GM12878 (cell line): Measurements from ENCODE around the gene RBBP6. TPM values are rescaled to one million over a fixed set of nuclear protein-coding genes. Genes with fewer than 3 reads are reported as not detected.

ENCODE experiments used
- ATF7 ChIP-seq: fragments of 450-650 bp; IDR thresholded peaks from 2 replicates; pipeline ENCODE4 v1.6.1; 2016; ENCODE audit warnings: low read depth, mild to moderate bottlenecking
- BACH1 ChIP-seq: fragments of 450-650 bp; IDR thresholded peaks from 2 replicates; pipeline ENCODE4 v1.6.1; 2017; ENCODE audit warnings: mild to moderate bottlenecking, borderline replicate concordance
- CHD2 ChIP-seq: IDR thresholded peaks from 2 replicates; pipeline ENCODE4 v1.6.1; 2011; ENCODE audit warnings: low read depth, low read length, improper control_type of control experiment, borderline replicate concordance
- CREB1 ChIP-seq: IDR thresholded peaks from 2 replicates; pipeline ENCODE4 v1.6.1; 2012; ENCODE audit warnings: low read depth, mild to moderate bottlenecking, inconsistent platforms
- EGR1 ChIP-seq, 2 experiments: IDR thresholded peaks; 1 replicate in 1 of 2; 2 replicates in 1 of 2; pipeline ENCODE4 v1.6.1; 2011 to 2012; ENCODE audit warnings: low read depth in 2 of 2, low read length in 2 of 2, borderline replicate concordance in 1 of 2, mild to moderate bottlenecking in 1 of 2, moderate library complexity in 1 of 2
- EP300 ChIP-seq, 2 experiments: fragments of 150-350 bp in 1 of 2; IDR thresholded peaks; 2 replicates each; pipeline ENCODE4 v1.6.1; 2011 to 2012; ENCODE audit warnings: low read depth in 2 of 2, low read length in 2 of 2, borderline replicate concordance in 1 of 2, improper control_type of control experiment in 1 of 2, inconsistent platforms in 1 of 2; ENCODE audit not compliant: control insufficient read depth in 1 of 2
- IRF4 ChIP-seq: IDR thresholded peaks from 2 replicates; pipeline ENCODE4 v1.6.1; 2011; ENCODE audit warnings: low read depth, low read length
- JUNB ChIP-seq: IDR thresholded peaks from 2 replicates; pipeline ENCODE4 v1.6.1; 2016; ENCODE audit warnings: antibody characterized with exemption, mild to moderate bottlenecking
- MEF2A ChIP-seq: IDR thresholded peaks from 2 replicates; pipeline ENCODE4 v1.6.1; 2011; ENCODE audit warnings: low read depth, mild to moderate bottlenecking, low read length, moderate library complexity; ENCODE audit not compliant: insufficient read depth
- MTA3 ChIP-seq: IDR thresholded peaks from 2 replicates; pipeline ENCODE4 v1.6.1; 2012; ENCODE audit warnings: low read length, inconsistent platforms, borderline replicate concordance
- NR2C1 ChIP-seq: fragments of 450-650 bp; IDR thresholded peaks from 2 replicates; pipeline ENCODE4 v1.6.1; 2017; ENCODE audit warnings: antibody characterized with exemption, mild to moderate bottlenecking, moderate library complexity
- NR2C2 ChIP-seq: IDR thresholded peaks from 2 replicates; pipeline ENCODE4 v1.6.1; 2011; ENCODE audit warnings: borderline replicate concordance, low read depth; ENCODE audit not compliant: control insufficient read depth, insufficient read length
- PML ChIP-seq: IDR thresholded peaks from 2 replicates; pipeline ENCODE4 v1.6.1; 2012; ENCODE audit warnings: low read length, inconsistent platforms
- RELA ChIP-seq: fragments of 450-650 bp; IDR thresholded peaks from 2 replicates; pipeline ENCODE4 v1.8.0; 2014; ENCODE audit warnings: borderline replicate concordance; ENCODE audit not compliant: partially characterized antibody
- SIN3A ChIP-seq: IDR thresholded peaks from 2 replicates; pipeline ENCODE4 v1.6.1; 2012; ENCODE audit warnings: low read depth, low read length, improper control_type of control experiment
- SREBF1 ChIP-seq: IDR thresholded peaks from 2 replicates; pipeline ENCODE4 v1.6.1; 2012; ENCODE audit warnings: mild to moderate bottlenecking, low read length
- STAT1 ChIP-seq: fragments of 450-650 bp; conservative IDR thresholded peaks from 2 replicates; pipeline ENCODE4 v1.6.1; 2014; ENCODE audit warnings: antibody characterized with exemption, mild to moderate bottlenecking
- ZBED1 ChIP-seq: IDR thresholded peaks from 2 replicates; pipeline ENCODE4 v1.6.1; 2016; ENCODE audit warnings: borderline replicate concordance
- ZNF217 ChIP-seq: fragments of 450-650 bp; IDR thresholded peaks from 2 replicates; pipeline ENCODE4 v1.6.1; 2017; ENCODE audit warnings: antibody characterized with exemption, mild to moderate bottlenecking
- ZZZ3 ChIP-seq: IDR thresholded peaks from 2 replicates; pipeline ENCODE4 v1.6.1; 2011; ENCODE audit warnings: low read depth; ENCODE audit not compliant: control insufficient read depth, insufficient read length
- polyA plus RNA-seq, 11 experiments: library from polyadenylated mRNA; depleted of rRNA in 4 of 11; unstranded in 6 of 11; stranded (reverse) in 5 of 11; fragments of >200 nt; fragmentation: Nextera tagmentation in 4 of 11; fragmentation: Illumina TruSeq in 1 of 11; extraction: Ambion mirVana in 4 of 11; extraction: Trizol in 1 of 11; gene quantifications; 1 replicate in 1 of 11; 2 replicates in 10 of 11; pipeline versions ENCODE4 v1.2.1 to v1.2.3, GENCODE V29; 2011 to 2016; ENCODE audit warnings: inconsistent platforms in 2 of 11, missing spikeins in 2 of 11, low read depth in 1 of 11
- total RNA-seq, 4 experiments: library from RNA; depleted of rRNA in 3 of 4; stranded (reverse); fragments of >200 nt in 3 of 4; fragmentation: Illumina TruSeq in 1 of 4; extraction: Trizol in 1 of 4; gene quantifications; 2 replicates each; pipeline versions ENCODE4 v1.2.1 to v1.2.3, GENCODE V29; 2013 to 2021
- TF ChIP-seq, protein P1 (sequence below): IDR thresholded peaks from 2 replicates; pipeline ENCODE4 v1.6.1; 2012; ENCODE audit warnings: low read depth, low read length, improper control_type of control experiment
- TF ChIP-seq, protein P2 (sequence below): fragments of 150-350 bp; IDR thresholded peaks from 2 replicates; pipeline ENCODE4 v1.6.1; 2016; ENCODE audit warnings: low read depth, low read length
- TF ChIP-seq, protein P3 (sequence below): IDR thresholded peaks from 2 replicates; pipeline ENCODE4 v1.6.1; 2011; ENCODE audit warnings: low read depth, mild to moderate bottlenecking, low read length, moderate library complexity, borderline replicate concordance; ENCODE audit errors: extremely low read depth
- TF ChIP-seq, protein P4 (sequence below): fragments of 450-650 bp; IDR thresholded peaks from 2 replicates; pipeline ENCODE4 v1.6.1; 2017; ENCODE audit warnings: low read depth, mild to moderate bottlenecking, moderate library complexity

The RBBP6 gene
- total and polyA plus RNA-seq, 10 of the 15 experiments (the other 5 are each of a cell fraction or from before 2014, with no cell fraction given), result 16.9 to 80.2 (median 36.5) TPM

DNA sequence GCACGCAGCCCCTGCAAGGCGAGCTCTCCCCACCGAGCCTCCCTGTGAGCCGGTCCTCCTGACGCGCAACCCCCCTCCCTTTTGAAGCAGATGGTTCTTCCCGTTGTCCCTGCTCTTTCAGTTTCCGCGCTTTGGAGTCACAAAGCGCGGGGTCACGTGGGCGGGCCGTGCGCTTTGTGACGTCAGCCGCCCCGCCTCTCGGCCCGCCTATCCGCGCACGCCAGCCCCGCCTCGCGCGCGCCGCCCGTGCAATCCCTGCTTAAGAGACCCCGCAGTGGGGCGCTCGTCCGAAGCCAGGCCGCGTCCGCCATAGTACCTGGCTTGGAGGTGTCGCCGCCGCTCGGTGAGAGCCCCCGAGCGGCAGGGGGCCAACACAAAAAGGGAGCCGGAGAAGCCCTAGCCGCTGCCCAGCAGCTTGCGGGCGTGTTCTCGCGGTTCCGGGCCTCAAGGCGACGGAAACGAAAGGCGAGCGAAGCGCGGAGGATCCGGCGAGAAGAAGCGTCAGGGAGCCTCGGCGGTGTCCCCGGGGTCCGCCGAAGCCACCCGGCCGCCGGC, at the start of gene RBBP6 (continued):
- TF ChIP-seq RELA, result peak; percentile 89
- no peak for TF ChIP-seq NR2C2
- TF ChIP-seq ZZZ3, result no peak
- TF ChIP-seq, protein P1, sequence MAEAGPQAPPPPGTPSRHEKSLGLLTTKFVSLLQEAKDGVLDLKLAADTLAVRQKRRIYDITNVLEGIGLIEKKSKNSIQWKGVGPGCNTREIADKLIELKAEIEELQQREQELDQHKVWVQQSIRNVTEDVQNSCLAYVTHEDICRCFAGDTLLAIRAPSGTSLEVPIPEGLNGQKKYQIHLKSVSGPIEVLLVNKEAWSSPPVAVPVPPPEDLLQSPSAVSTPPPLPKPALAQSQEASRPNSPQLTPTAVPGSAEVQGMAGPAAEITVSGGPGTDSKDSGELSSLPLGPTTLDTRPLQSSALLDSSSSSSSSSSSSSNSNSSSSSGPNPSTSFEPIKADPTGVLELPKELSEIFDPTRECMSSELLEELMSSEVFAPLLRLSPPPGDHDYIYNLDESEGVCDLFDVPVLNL, result peak; percentile 72
- TF ChIP-seq EP300 (IDR thresholded peaks at IDR 0.05; ENCODE audit: borderline replicate concordance in 1 of 2, control insufficient read depth in 1 of 2, low read depth in 2 of 2, low read length in 2 of 2), result no peak
- no peak for TF ChIP-seq ZNF217
- peak; percentile 49 for TF ChIP-seq BACH1
- no peak for TF ChIP-seq IRF4
- TF ChIP-seq, protein P2, sequence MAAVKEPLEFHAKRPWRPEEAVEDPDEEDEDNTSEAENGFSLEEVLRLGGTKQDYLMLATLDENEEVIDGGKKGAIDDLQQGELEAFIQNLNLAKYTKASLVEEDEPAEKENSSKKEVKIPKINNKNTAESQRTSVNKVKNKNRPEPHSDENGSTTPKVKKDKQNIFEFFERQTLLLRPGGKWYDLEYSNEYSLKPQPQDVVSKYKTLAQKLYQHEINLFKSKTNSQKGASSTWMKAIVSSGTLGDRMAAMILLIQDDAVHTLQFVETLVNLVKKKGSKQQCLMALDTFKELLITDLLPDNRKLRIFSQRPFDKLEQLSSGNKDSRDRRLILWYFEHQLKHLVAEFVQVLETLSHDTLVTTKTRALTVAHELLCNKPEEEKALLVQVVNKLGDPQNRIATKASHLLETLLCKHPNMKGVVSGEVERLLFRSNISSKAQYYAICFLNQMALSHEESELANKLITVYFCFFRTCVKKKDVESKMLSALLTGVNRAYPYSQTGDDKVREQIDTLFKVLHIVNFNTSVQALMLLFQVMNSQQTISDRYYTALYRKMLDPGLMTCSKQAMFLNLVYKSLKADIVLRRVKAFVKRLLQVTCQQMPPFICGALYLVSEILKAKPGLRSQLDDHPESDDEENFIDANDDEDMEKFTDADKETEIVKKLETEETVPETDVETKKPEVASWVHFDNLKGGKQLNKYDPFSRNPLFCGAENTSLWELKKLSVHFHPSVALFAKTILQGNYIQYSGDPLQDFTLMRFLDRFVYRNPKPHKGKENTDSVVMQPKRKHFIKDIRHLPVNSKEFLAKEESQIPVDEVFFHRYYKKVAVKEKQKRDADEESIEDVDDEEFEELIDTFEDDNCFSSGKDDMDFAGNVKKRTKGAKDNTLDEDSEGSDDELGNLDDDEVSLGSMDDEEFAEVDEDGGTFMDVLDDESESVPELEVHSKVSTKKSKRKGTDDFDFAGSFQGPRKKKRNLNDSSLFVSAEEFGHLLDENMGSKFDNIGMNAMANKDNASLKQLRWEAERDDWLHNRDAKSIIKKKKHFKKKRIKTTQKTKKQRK, result no peak
- no peak for TF ChIP-seq MTA3
- peak; percentile 84 for TF ChIP-seq SREBF1
- TF ChIP-seq, protein P3, sequence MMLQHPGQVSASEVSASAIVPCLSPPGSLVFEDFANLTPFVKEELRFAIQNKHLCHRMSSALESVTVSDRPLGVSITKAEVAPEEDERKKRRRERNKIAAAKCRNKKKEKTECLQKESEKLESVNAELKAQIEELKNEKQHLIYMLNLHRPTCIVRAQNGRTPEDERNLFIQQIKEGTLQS, result peak; percentile 41; the same call in 1 of the 2 replicates
- TF ChIP-seq EGR1 (IDR thresholded peaks at IDR 0.05; ENCODE audit: borderline replicate concordance in 1 of 2, low read depth in 2 of 2, low read length in 2 of 2), result peak; percentile 5 to 39; a peak in 1 of 3 replicates
- TF ChIP-seq MEF2A, result 0 out of 2 replicates have a peak, but pooled peaks have one; percentile 42
- 0 out of 2 replicates have a peak, but pooled peaks have one; percentile 12 for TF ChIP-seq CHD2
- TF ChIP-seq, protein P4, sequence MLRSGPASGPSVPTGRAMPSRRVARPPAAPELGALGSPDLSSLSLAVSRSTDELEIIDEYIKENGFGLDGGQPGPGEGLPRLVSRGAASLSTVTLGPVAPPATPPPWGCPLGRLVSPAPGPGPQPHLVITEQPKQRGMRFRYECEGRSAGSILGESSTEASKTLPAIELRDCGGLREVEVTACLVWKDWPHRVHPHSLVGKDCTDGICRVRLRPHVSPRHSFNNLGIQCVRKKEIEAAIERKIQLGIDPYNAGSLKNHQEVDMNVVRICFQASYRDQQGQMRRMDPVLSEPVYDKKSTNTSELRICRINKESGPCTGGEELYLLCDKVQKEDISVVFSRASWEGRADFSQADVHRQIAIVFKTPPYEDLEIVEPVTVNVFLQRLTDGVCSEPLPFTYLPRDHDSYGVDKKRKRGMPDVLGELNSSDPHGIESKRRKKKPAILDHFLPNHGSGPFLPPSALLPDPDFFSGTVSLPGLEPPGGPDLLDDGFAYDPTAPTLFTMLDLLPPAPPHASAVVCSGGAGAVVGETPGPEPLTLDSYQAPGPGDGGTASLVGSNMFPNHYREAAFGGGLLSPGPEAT, result peak; percentile 72
- TF ChIP-seq JUNB, result no peak
- peak; percentile 34; the same call in 1 of the 2 replicates for TF ChIP-seq SIN3A
- TF ChIP-seq PML, result peak; percentile 86; the same call in 1 of the 2 replicates
- peak; percentile 65 for TF ChIP-seq NR2C1
- peak; percentile 98 for TF ChIP-seq ATF7
- peak; percentile 92 for TF ChIP-seq CREB1
- no peak for TF ChIP-seq ZBED1
- no peak for TF ChIP-seq STAT1
